K562 (cell line): ENCODE measurements around the gene GRAMD1B.

ENCODE experiments used
- CGGBP1 ChIP-seq: fragments of 250-450 bp; sonication (Bioruptor Pico); IDR thresholded peaks from 2 replicates; pipeline ENCODE4 v1.9.0; 2021; ENCODE audit warnings: mild to moderate bottlenecking
- MLX ChIP-seq, 2 experiments: fragments of 450-650 bp in 1 of 2; sonication (generic) in 1 of 2; formaldehyde crosslinking; conservative IDR thresholded peaks; 2 replicates each; pipeline versions ENCODE4 v1.4.0 to v1.8.1; 2020 to 2022; ENCODE audit warnings: mild to moderate bottlenecking in 1 of 2, missing genetic modification reagents in 1 of 2
- SP1 ChIP-seq: sonication (generic); formaldehyde crosslinking; IDR thresholded peaks from 2 replicates; pipeline ENCODE4 v1.8.1; 2022; ENCODE audit warnings: mild to moderate bottlenecking, missing genetic modification reagents
- TAF1 ChIP-seq: IDR thresholded peaks from 2 replicates; pipeline ENCODE4 v1.6.1; 2011; ENCODE audit warnings: mild to moderate bottlenecking, low read length, moderate library complexity; ENCODE audit not compliant: insufficient read depth, control insufficient read depth, severe bottlenecking; ENCODE audit errors: extremely low read depth

DNA sequence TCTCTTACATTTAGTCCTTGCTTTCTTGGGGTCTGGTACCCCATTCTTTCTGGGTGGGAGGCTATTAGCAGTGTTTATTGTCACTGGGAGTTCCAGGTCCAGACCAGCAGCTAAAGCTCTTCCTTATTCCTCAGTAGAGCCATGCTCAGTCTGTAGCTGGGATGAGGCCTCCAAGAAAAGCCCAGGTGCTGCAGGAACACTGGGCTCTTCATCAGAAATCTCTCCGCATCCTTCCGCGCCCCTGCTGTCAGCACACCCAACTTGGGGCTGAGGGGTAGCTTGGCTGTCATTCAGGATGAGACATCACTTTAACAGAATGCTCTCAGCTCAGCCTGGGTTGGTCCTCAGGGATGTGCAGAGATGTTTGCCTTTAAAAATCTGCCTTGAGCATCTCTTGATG, 97.5 kb downstream of the GRAMD1B start:
- TF ChIP-seq MLX (CRISPR knock-in tag; conservative IDR thresholded peaks at IDR 0.05) (no peak), SP1 (CRISPR knock-in tag) (no peak), CGGBP1 (no peak), TAF1 (no peak)
